Mesenchymal stem cell (in vitro differentiated cells and primary cell): ENCODE results near the gene GNAT2.

Experiments
- DNase-seq: peaks from one replicate; pipeline ENCODE4 v3.0.0-alpha.2; 2013
- H2AFZ ChIP-seq: one replicate; pipeline ENCODE4 v1.6.1; 2013; ENCODE audit warnings: low read depth, mild to moderate bottlenecking, control low read depth, inconsistent platforms, low read length, moderate library complexity
- H2AK5ac ChIP-seq: 2 replicates; pipeline ENCODE4 v1.6.1; 2013; ENCODE audit warnings: low read length, moderate library complexity, mild to moderate bottlenecking, inconsistent platforms; ENCODE audit not compliant: severe bottlenecking
- H2BK120ac ChIP-seq: one replicate; pipeline ENCODE4 v1.6.1; 2013; ENCODE audit warnings: low read depth, mild to moderate bottlenecking, inconsistent platforms, low read length, moderate library complexity
- H2BK12ac ChIP-seq, 2 experiments: one replicate each; pipeline ENCODE4 v1.6.1; 2013; ENCODE audit warnings: inconsistent platforms in 2 of 2, low read length in 2 of 2, mild to moderate bottlenecking in 2 of 2, moderate library complexity in 2 of 2, control low read depth in 1 of 2
- H2BK15ac ChIP-seq: one replicate; pipeline ENCODE4 v1.6.1; 2013; ENCODE audit warnings: mild to moderate bottlenecking, low read depth, inconsistent platforms; ENCODE audit not compliant: poor library complexity, severe bottlenecking
- H2BK5ac ChIP-seq: 2 replicates; pipeline ENCODE4 v1.6.1; 2013; ENCODE audit warnings: low read depth, mild to moderate bottlenecking, low read length, control low read depth, inconsistent platforms; ENCODE audit not compliant: poor library complexity, severe bottlenecking
- H3K14ac ChIP-seq, 2 experiments: one replicate each; pipeline ENCODE4 v1.6.1; 2013; ENCODE audit warnings: inconsistent platforms in 2 of 2, low read length in 2 of 2, control low read depth in 1 of 2, mild to moderate bottlenecking in 1 of 2, moderate library complexity in 1 of 2
- H3K18ac ChIP-seq, 2 experiments: one replicate each; pipeline ENCODE4 v1.6.1; 2013; ENCODE audit warnings: inconsistent platforms in 2 of 2, low read length in 2 of 2, control low read depth in 1 of 2, low read depth in 1 of 2, mild to moderate bottlenecking in 1 of 2
- H3K23ac ChIP-seq, 2 experiments: one replicate each; pipeline ENCODE4 v1.6.1; 2013; ENCODE audit warnings: inconsistent platforms in 2 of 2, low read length in 2 of 2, mild to moderate bottlenecking in 2 of 2, moderate library complexity in 2 of 2, control low read depth in 1 of 2
- H3K27ac ChIP-seq: 2 replicates; pipeline ENCODE4 v1.5.1; 2013; ENCODE audit warnings: mild to moderate bottlenecking, moderate library complexity, low read length, control low read depth, inconsistent platforms; ENCODE audit not compliant: poor library complexity, severe bottlenecking
- H3K27me3 ChIP-seq, 2 experiments: 2 replicates each; pipeline versions ENCODE4 v1.6.1 to v1.7.0; 2013; ENCODE audit warnings: low read length in 2 of 2, mild to moderate bottlenecking in 2 of 2, moderate library complexity in 2 of 2, control low read depth in 1 of 2, inconsistent platforms in 1 of 2; ENCODE audit not compliant: control insufficient read depth in 1 of 2, insufficient read depth in 1 of 2
- H3K36me3 ChIP-seq, 2 experiments: 2 replicates each; pipeline versions ENCODE4 v1.6.1 to v1.7.0; 2013; ENCODE audit warnings: low read length in 2 of 2, control low read depth in 1 of 2, inconsistent platforms in 1 of 2, low read depth in 1 of 2, mild to moderate bottlenecking in 1 of 2; ENCODE audit not compliant: insufficient read depth in 2 of 2, control insufficient read depth in 1 of 2
- H3K4ac ChIP-seq, 2 experiments: one replicate each; pipeline ENCODE4 v1.6.1; 2013; ENCODE audit warnings: inconsistent platforms in 2 of 2, low read length in 2 of 2, mild to moderate bottlenecking in 2 of 2, moderate library complexity in 2 of 2, control low read depth in 1 of 2, low read depth in 1 of 2
- H3K4me1 ChIP-seq: 2 replicates; pipeline ENCODE4 v1.6.1; 2013; ENCODE audit warnings: low read depth, low read length, control low read depth; ENCODE audit not compliant: control insufficient read depth, insufficient read depth
- H3K4me2 ChIP-seq: 2 replicates; pipeline ENCODE4 v1.6.1; 2013; ENCODE audit warnings: low read length, mild to moderate bottlenecking, inconsistent platforms; ENCODE audit not compliant: poor library complexity, severe bottlenecking
- H3K4me3 ChIP-seq, 2 experiments: 2 replicates each; pipeline versions ENCODE4 v1.5.1 to v1.7.0; 2013; ENCODE audit warnings: low read length in 2 of 2, mild to moderate bottlenecking in 2 of 2, control low read depth in 1 of 2, low read depth in 1 of 2; ENCODE audit not compliant: insufficient read depth in 1 of 2
- H3K79me1 ChIP-seq: replicated peaks from 2 replicates; pipeline ENCODE4 v1.6.1; 2013; ENCODE audit warnings: mild to moderate bottlenecking, control low read depth, low read length, inconsistent platforms; ENCODE audit not compliant: poor library complexity, severe bottlenecking
- H3K9ac ChIP-seq: 2 replicates; pipeline ENCODE4 v1.7.0; 2013; ENCODE audit warnings: mild to moderate bottlenecking, low read length, moderate library complexity
- H3K9me3 ChIP-seq: 2 replicates; pipeline ENCODE4 v1.7.0; 2013; ENCODE audit warnings: mild to moderate bottlenecking, low read length; ENCODE audit not compliant: control insufficient read depth
- H4K8ac ChIP-seq: one replicate; pipeline ENCODE4 v1.6.1; 2013; ENCODE audit warnings: inconsistent platforms, mild to moderate bottlenecking, low read length, moderate library complexity
- H4K91ac ChIP-seq: one replicate; pipeline ENCODE4 v1.6.1; 2013; ENCODE audit warnings: mild to moderate bottlenecking, low read length, inconsistent platforms
- WGBS: methylation state at CpG from one replicate; pipeline ENCODE4 v1.1.7; 2013; ENCODE audit warnings: mixed read lengths; 5-methylcytosine and 5-hydroxymethylcytosine counted together

GNAT2 gene

DNA sequence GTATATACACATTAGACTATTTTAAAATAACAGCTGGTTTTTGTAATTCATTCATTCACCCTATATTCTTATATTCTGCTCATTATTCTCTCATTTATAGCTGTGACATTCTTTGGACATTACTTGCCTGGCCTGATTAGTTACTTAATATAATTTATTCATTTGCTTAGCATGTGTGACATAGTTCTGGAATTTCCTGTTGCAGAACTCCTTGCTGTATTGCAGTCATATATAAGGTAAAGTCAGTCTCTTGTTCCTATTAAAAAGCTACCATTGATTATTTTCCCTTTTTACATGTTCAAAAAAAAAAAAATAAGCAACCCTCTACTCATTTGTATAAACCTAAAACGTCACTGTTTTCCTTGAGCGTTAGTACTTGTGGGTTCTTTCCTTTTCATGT, 23.9 kb downstream of the GNAT2 start:
- no peak overlapping the region for H3K23ac ChIP-seq
- H3K36me3 ChIP-seq = peaks cover 2 to 97% of the 10 kb centered on the region in 2 experiments
- 64% methylated on average over 2 of the region's 2 CpGs for WGBS
- H3K4me3 ChIP-seq = no peak overlapping the region
- peaks cover 6% of the 10 kb centered on the region for H3K79me1 ChIP-seq
- no peaks in the 10 kb centered on the region for H3K9me3 ChIP-seq
- no peak overlapping the region for H4K8ac ChIP-seq
- no peak overlapping the region for H2BK120ac ChIP-seq
- no peak overlapping the region for H3K9ac ChIP-seq
- H3K27me3 ChIP-seq = no peaks in the 10 kb centered on the region
- DNase-seq = peak; percentile 61
- no peak overlapping the region for H2BK15ac ChIP-seq
- no peak overlapping the region for H3K14ac ChIP-seq
- H2AK5ac ChIP-seq = peak overlapping the region; percentile 13
- no peak overlapping the region for H2BK12ac ChIP-seq
- H2AFZ ChIP-seq = no peak overlapping the region
- peak overlapping the region; percentile 22 for H2BK5ac ChIP-seq
- peak overlapping the region; percentile 90 for H3K27ac ChIP-seq
- no peak overlapping the region for H4K91ac ChIP-seq
- H3K4me2 ChIP-seq = no peak overlapping the region
- no peak overlapping the region for H3K4ac ChIP-seq
- no peak overlapping the region for H3K18ac ChIP-seq
- H3K4me1 ChIP-seq = peaks cover 8% of the 10 kb centered on the region

DNA sequence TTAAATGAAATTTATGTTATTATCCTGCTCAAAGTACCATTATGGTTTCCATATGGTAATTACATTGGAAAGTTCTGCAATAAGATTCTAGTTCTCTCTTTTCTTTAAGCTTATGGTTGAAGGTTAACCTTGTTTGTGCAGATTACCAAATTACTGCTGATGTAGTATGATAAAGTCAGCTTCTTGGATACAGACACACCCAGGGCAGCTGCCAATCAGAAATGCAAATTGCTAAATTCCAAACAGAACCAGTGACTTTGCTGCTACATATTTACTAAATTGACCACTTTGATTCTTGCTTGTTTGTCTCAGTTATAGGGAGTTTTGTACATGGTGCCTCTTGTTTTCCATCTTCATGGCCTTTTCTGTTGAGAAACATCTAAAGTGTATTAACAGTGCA, 26.5 kb downstream of the GNAT2 start:
- no peak overlapping the region for H3K4ac ChIP-seq
- no peak overlapping the region for H3K27ac ChIP-seq
- no peak overlapping the region for H2BK5ac ChIP-seq
- H2BK120ac ChIP-seq = no peak overlapping the region
- no peak overlapping the region for H3K23ac ChIP-seq
- no peak for DNase-seq
- no peak overlapping the region for H3K14ac ChIP-seq
- no peaks in the 10 kb centered on the region for H3K9me3 ChIP-seq
- no peak overlapping the region for H4K91ac ChIP-seq
- H3K36me3 ChIP-seq = peaks cover 4 to 96% of the 10 kb centered on the region in 2 experiments
- H3K79me1 ChIP-seq = peaks cover 6% of the 10 kb centered on the region
- no peak overlapping the region for H3K9ac ChIP-seq
- no peaks in the 10 kb centered on the region for H3K27me3 ChIP-seq
- H4K8ac ChIP-seq = no peak overlapping the region
- H2BK15ac ChIP-seq = no peak overlapping the region
- peaks cover 6% of the 10 kb centered on the region for H3K4me1 ChIP-seq
- no peak overlapping the region for H3K4me2 ChIP-seq
- H2BK12ac ChIP-seq = no peak overlapping the region
- no peak overlapping the region for H3K4me3 ChIP-seq
- H2AK5ac ChIP-seq = no peak overlapping the region
- no peak overlapping the region for H3K18ac ChIP-seq
- H2AFZ ChIP-seq = no peak overlapping the region

DNA sequence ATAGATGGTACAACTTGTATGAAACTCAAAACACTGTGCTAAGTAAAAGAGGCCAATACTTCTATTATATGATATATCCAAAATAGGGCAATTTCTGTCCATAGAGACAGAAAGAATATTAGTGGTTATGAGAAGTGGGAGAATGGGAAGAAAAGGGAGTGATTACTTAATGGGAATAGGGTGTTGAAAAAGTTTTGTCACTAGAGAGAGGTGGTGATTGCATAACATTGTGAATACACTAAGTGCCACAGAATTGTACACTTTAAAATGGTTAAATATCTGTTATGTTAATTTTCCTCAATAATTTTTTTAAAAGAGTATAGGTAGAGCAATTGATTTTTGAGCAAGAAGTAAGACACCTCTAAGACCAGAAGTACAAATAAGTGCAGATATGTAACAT, 29.7 kb downstream of the GNAT2 start:
- Histone ChIP-seq H2BK12ac (no peak overlapping the region), H3K36me3 (peaks cover 5 to 96% of the 10 kb centered on the region in 2 experiments), H3K23ac (no peak overlapping the region), H3K27me3 (no peaks in the 10 kb centered on the region), H3K4me1 (peaks cover 2% of the 10 kb centered on the region), H2AFZ (no peak overlapping the region), H3K4me2 (no peak overlapping the region), H2BK5ac (no peak overlapping the region), H2AK5ac (no peak overlapping the region), H4K8ac (no peak overlapping the region), H3K79me1 (peaks cover 10% of the 10 kb centered on the region), H2BK15ac (no peak overlapping the region), H3K9me3 (no peaks in the 10 kb centered on the region), H2BK120ac (no peak overlapping the region), H4K91ac (no peak overlapping the region), H3K9ac (no peak overlapping the region), H3K18ac (no peak overlapping the region), H3K4ac (no peak overlapping the region), H3K14ac (no peak overlapping the region), H3K27ac (no peak overlapping the region), H3K4me3 (no peak overlapping the region)
- DNase-seq = no peak

DNA sequence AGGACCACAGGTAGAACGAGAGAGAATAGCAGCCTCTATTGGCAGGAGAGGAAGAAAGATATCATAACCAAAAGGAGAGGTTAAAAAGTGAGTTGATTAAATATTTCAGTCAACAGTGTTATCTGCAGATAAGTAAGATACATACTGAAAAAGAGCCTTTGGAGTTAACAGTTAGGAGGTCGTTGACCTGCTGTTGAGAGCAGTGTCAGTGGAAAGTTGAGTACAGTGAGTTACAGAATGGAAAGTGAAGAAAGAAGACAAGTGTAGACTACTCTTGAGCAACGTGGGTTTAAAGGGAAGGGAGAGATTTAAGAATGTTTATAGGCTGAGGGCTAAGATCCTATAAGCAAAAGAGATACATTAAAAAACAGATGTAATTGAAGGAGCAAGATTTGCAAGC, 30.2 kb downstream of the GNAT2 start:
- no peak overlapping the region for H2BK12ac ChIP-seq
- no peak overlapping the region for H2AFZ ChIP-seq
- no peak for DNase-seq
- H3K79me1 ChIP-seq = peaks cover 10% of the 10 kb centered on the region
- H3K4me3 ChIP-seq = no peak overlapping the region
- H3K27ac ChIP-seq = no peak overlapping the region
- no peak overlapping the region for H3K18ac ChIP-seq
- no peak overlapping the region for H3K23ac ChIP-seq
- H4K8ac ChIP-seq = no peak overlapping the region
- H3K4ac ChIP-seq = no peak overlapping the region
- H3K36me3 ChIP-seq = peaks cover 5 to 98% of the 10 kb centered on the region in 2 experiments
- WGBS = 97% methylated on average over 3 of the region's 3 CpGs
- H3K27me3 ChIP-seq = no peaks in the 10 kb centered on the region
- no peak overlapping the region for H2BK15ac ChIP-seq
- no peak overlapping the region for H3K14ac ChIP-seq
- no peak overlapping the region for H2BK120ac ChIP-seq
- H3K4me2 ChIP-seq = no peak overlapping the region
- no peak overlapping the region for H2AK5ac ChIP-seq
- no peaks in the 10 kb centered on the region for H3K9me3 ChIP-seq
- no peak overlapping the region for H3K9ac ChIP-seq
- H2BK5ac ChIP-seq = no peak overlapping the region
- H3K4me1 ChIP-seq = no peaks in the 10 kb centered on the region
- no peak overlapping the region for H4K91ac ChIP-seq
